Kidney (tissue), 14 donors: Measurements from ENCODE around the gene ANKDD1B. TPM values are rescaled to one million over a fixed set of nuclear protein-coding genes. Genes with fewer than 3 reads are reported as not detected.

Experiments
- DNase-seq, 5 donors: peaks; one replicate each; pipeline ENCODE4 v3.0.0-alpha.2; 2013 to 2020
- FAIRE-seq: peaks from 2 replicates; lab custom pipeline; 2012; peaks lifted over from hg19 to GRCh38; lab: Jason Lieb, UNC
- H3K27ac ChIP-seq, 2 donors: one replicate each; pipeline ENCODE4 v1.7.0; 2013; ENCODE audit warnings: low read depth in 2 of 2, low read length in 2 of 2, inconsistent platforms in 1 of 2
- H3K27me3 ChIP-seq: one replicate; pipeline ENCODE4 v1.7.1; 2013; ENCODE audit warnings: low read length, inconsistent platforms; ENCODE audit not compliant: control insufficient read depth, insufficient read depth
- H3K36me3 ChIP-seq, 3 donors: one replicate each; pipeline versions ENCODE4 v1.7.0 to v1.7.1; 2013; ENCODE audit warnings: low read length in 3 of 3, control low read depth in 1 of 3, inconsistent platforms in 1 of 3; ENCODE audit not compliant: insufficient read depth in 3 of 3, control insufficient read depth in 2 of 3
- H3K4me1 ChIP-seq, 3 donors: one replicate each; pipeline versions ENCODE4 v1.7.0 to v1.7.1; 2013; ENCODE audit warnings: low read length in 3 of 3, inconsistent platforms in 1 of 3, low read depth in 1 of 3; ENCODE audit not compliant: control insufficient read depth in 2 of 3, insufficient read depth in 2 of 3
- H3K4me3 ChIP-seq, 3 donors: one replicate each; pipeline versions ENCODE4 v1.7.0 to v1.8.1; 2013; ENCODE audit warnings: low read length in 3 of 3, control low read depth in 1 of 3, inconsistent platforms in 1 of 3
- H3K9ac ChIP-seq, 3 donors: one replicate each; pipeline versions ENCODE4 v1.7.0 to v1.7.1; 2013; ENCODE audit warnings: low read length in 3 of 3, control low read depth in 1 of 3, inconsistent platforms in 1 of 3
- H3K9me3 ChIP-seq, 3 donors: one replicate each; pipeline versions ENCODE4 v1.7.0 to v1.7.1; 2013; ENCODE audit warnings: low read length in 3 of 3, control low read depth in 1 of 3, inconsistent platforms in 1 of 3; ENCODE audit not compliant: control insufficient read depth in 2 of 3, insufficient read depth in 1 of 3
- intact Hi-C: fragments of 100-400 bp; cut with DNase I; formaldehyde crosslinking; loops from one replicate; pipeline ENCODE4 v1.11.1; 2022
- polyA plus RNA-seq: library from polyadenylated mRNA; stranded (reverse); fragments of 350-450 nt; fragmentation: Illumina TruSeq; extraction: RNeasy Lipid Tissue Mini Kit (QIAGEN cat#74804); gene quantifications from one replicate; pipeline ENCODE4 v1.2.3, GENCODE V29; 2014; ENCODE audit warnings: low read depth, low replicate concordance; ENCODE audit not compliant: insufficient read depth
- total RNA-seq: library from RNA; stranded (reverse); fragmentation: NEBNext Ultra II Directional; extraction: Animal tissue kit (Norgen Biotek cat#: 25700); gene quantifications from one replicate; pipeline ENCODE4 v1.2.1, GENCODE V29; 2021
- TF ChIP-seq, protein P1 (sequence below): IDR thresholded peaks from 3 replicates; pipeline ENCODE4 v1.5.1; 2012; ENCODE audit warnings: mild to moderate bottlenecking, moderate library complexity, borderline replicate concordance; ENCODE audit not compliant: insufficient read depth; ENCODE audit errors: extremely low read depth
- donor health status: control.
- donor health status: control.
- donor health status: control.
- donor health status: control.
- donor health status: control.
- donor health status: DM: yes; HTN: yes; CAD: no.
- donor health status: Normal renal cell carcinoma (clear cell type).

The ANKDD1B gene
- total and polyA plus RNA-seq, 2 donors from 2014 or later: 2.3 to 3.1 TPM

- no peak overlapping the region for H3K4me3 ChIP-seq
- H3K9ac ChIP-seq: no peak overlapping the region
- TF ChIP-seq, protein P1, sequence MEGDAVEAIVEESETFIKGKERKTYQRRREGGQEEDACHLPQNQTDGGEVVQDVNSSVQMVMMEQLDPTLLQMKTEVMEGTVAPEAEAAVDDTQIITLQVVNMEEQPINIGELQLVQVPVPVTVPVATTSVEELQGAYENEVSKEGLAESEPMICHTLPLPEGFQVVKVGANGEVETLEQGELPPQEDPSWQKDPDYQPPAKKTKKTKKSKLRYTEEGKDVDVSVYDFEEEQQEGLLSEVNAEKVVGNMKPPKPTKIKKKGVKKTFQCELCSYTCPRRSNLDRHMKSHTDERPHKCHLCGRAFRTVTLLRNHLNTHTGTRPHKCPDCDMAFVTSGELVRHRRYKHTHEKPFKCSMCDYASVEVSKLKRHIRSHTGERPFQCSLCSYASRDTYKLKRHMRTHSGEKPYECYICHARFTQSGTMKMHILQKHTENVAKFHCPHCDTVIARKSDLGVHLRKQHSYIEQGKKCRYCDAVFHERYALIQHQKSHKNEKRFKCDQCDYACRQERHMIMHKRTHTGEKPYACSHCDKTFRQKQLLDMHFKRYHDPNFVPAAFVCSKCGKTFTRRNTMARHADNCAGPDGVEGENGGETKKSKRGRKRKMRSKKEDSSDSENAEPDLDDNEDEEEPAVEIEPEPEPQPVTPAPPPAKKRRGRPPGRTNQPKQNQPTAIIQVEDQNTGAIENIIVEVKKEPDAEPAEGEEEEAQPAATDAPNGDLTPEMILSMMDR: no peak
- H3K4me1 ChIP-seq: peaks cover 7 to 10% (median 7%) of the 10 kb centered on the region in 3 donors
- DNase-seq (peak in 3 of 5 donors; percentile 52 to 90 (median 79)), FAIRE-seq (peak; percentile 95)
- peak overlapping the region; percentile 2 to 40 for H3K27ac ChIP-seq
- no peaks in the 10 kb centered on the region for H3K36me3 ChIP-seq
- H3K9me3 ChIP-seq: no peaks in the 10 kb centered on the region
- H3K27me3 ChIP-seq: no peaks in the 10 kb centered on the region
- intact Hi-C loops: no loop called here
Observed at GRCh38 chr5:75670577-75670976, 59.3 kb downstream of the ANKDD1B start.

GRCh38 chr5:75671506-75671905, 60.3 kb downstream of the ANKDD1B start:
- H3K4me1 ChIP-seq: peaks cover 7 to 10% (median 7%) of the 10 kb centered on the region in 3 donors
- FAIRE-seq (no peak), DNase-seq (no peak)
- H3K27ac ChIP-seq: peak overlapping the region in 1 of 2 donors; percentile 40
- no peaks in the 10 kb centered on the region for H3K36me3 ChIP-seq
- no peak overlapping the region for H3K4me3 ChIP-seq
- TF ChIP-seq, protein P1: no peak
- intact Hi-C loops: no loop called here
- H3K9ac ChIP-seq: no peak overlapping the region
- no peaks in the 10 kb centered on the region for H3K9me3 ChIP-seq
- H3K27me3 ChIP-seq: no peaks in the 10 kb centered on the region

GRCh38 chr5:75672616-75673015, 61.4 kb downstream of the ANKDD1B start:
- Histone ChIP-seq H3K27ac (peak overlapping the region in 1 of 2 donors; percentile 23), H3K4me3 (no peak overlapping the region), H3K36me3 (no peaks in the 10 kb centered on the region), H3K9ac (no peak overlapping the region), H3K27me3 (no peaks in the 10 kb centered on the region), H3K9me3 (no peaks in the 10 kb centered on the region), H3K4me1 (peaks cover 7 to 10% (median 8%) of the 10 kb centered on the region in 3 donors)
- FAIRE-seq (no peak), DNase-seq (no peak)
- intact Hi-C loops: no loop called here
- TF ChIP-seq, protein P1: no peak

DNA sequence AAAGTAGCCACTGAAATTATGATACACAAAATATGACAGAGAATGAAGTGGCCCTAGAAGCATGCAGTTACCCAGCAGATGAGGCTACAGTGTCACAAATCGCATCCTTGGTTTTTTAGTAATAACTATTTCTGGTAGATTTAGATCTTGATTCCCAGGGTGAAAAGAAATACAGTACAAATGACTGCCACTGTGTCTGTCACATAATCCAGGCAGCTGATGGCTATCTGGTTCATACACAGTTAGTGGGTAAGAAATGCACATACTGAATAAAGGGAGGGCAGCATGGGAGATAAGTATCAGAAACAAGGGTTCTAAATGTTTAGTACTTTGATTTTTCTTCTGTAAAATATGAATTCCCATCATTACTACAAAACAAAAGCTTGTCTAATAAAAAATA, 64.5 kb downstream of the ANKDD1B start:
- Histone ChIP-seq H3K27ac (no peak overlapping the region), H3K9me3 (no peaks in the 10 kb centered on the region), H3K27me3 (no peaks in the 10 kb centered on the region), H3K4me3 (no peak overlapping the region), H3K36me3 (no peaks in the 10 kb centered on the region), H3K9ac (no peak overlapping the region), H3K4me1 (peaks cover 0 to 10% (median 0%) of the 10 kb centered on the region in 3 donors)
- TF ChIP-seq, protein P1: no peak
- DNase-seq (no peak), FAIRE-seq (no peak)
- intact Hi-C loops: no loop called here
